NOMO-1 treated with DMSO at 0.1 percent for 48 hours (cell line): Measurements from ENCODE around the gene ABHD16B.
"Not testable (repeated sequence)": the region's sequence is repeated elsewhere in the genome, so short reads cannot be mapped to it uniquely, and the experiment has no call there.

Experiments
- DNase-seq: peaks from one replicate; lab custom pipeline; 2025; ENCODE audit not compliant: unreplicated experiment; lab: John Stamatoyannopoulos, UW

The ABHD16B gene

GRCh38 chr20:63834491-63834880 is 26.8 kb upstream of the ABHD16B start:
- DNase-seq = no peak

DNA sequence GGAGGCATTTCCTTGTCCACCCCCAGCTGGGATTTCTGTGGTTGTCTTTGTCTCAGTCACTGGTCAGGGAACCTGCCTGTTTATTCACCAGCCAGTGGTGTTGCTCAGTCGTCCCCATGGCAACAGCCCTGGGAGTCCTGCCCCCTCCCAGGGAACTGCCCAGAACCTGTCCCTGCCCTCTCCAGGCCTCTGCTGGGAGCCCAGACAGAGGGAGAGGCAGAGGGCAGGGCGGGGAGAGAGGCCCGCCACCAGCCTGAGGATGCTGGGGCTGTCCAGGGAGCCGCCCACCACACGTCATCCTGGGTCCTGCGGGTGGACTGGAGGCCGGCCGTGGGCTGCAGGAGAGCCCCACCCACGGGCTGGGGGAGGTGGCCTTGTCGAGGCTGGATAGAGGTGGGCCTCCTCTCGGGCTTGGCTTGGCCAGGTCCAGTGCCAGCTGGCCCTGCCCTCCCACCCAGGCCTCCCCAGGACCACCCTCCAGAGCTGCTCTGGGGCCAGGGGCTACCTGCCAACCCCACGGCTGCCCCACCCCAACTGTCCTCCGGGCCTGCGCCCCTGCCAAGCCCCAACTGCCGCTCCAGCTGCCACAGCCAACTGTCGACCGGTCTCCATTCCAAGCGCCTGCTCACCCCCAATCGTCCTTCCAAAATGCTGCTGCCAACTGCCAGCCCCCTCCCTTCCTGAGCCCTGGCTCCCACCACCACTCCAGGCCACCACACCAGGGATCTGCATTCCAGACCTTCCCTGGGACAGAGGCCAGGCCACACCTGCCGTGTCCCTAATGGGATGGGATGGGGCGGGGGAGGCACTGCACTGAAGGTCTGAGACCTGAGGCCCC is 26.1 kb upstream of the ABHD16B start:
- no peak for DNase-seq

DNA sequence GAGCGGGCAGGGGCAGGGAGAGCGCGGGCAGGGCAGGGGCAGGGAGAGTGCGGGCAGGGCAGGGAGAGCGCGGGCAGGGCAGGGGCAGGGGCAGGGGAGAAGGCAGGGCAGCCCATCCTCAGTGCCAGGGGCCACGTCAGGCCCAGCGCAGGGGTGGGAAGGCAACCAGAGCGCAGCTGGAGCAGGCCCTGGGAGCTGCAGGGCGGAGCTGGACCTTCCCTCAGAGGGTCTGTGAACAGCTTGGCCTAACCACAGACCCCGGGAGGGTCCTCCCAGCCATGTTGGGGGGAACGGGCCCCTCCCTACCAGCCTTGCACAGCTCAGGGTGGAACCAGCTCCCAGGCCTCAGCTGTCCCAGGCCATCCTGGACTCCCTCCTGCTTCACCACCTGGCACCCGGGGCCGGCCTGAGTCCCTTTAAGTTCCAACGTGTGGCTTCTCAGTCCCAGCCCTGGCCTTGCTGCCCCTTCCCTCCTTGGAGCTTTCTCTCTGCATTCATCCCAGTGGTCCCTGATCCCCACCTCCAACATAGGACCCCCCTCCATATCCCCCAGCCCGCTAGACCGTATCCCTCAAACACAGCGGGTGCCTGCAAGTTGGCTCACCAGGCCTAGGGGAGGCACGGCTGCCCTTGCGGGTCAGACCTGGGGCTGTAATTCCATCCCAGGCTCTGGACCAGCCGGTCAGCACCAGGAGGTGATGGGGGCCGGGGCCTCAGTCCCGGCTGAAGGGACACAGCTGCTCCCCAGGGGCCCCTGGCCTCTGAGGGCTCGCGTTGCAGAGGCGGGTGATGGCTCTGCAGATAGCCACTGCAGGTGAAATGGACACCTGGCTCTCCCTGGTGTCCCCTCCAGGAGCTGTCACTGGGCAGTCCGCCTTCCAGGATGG is 24.6 kb upstream of the ABHD16B start:
- DNase-seq = no peak

DNA sequence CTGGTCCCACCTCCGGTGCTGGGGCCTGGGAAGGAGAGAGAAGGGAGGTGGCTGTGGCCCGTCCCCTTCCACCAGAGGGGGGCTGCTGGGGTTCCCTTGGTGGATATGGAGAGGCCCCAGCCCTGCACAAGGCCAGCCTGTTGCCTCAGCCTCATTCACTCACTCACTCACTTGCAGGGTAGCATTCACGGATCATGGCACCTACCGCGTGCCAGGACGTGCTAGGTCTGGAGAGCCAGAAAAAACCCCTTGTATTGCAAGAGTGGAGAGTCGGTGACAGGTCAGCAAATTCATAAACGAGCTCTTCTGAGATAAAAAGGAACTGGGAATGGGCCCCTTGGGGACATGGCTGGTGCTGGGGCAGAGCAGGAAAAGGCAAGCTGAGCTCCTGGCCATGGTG is 23.8 kb upstream of the ABHD16B start:
- DNase-seq = no peak

- no peak for DNase-seq
Observed at GRCh38 chr20:63839620-63840019, 21.7 kb upstream of the ABHD16B start.

GRCh38 chr20:63840405-63840828 is 20.9 kb upstream of the ABHD16B start:
- DNase-seq = no peak

DNA sequence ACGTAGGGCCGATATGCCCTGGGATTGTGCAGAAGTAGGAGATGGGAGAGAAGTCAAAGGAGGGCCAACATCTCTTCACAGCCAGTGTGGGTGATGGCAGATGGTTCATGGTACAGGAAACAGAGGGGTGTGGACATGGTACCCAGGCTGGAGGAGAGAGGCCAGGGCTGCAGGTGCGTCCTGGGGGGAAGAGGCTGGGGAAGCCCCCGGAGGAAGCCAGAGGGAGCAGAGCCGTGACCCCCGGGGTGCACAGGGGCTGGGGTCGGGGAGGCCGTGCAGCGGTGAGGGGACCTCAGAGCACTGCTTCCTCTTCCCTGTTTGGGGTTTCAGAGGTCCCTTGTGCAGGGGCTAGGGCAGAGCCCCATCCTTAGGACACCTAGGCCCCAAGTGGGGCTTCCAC is 19.0 kb upstream of the ABHD16B start:
- no peak for DNase-seq

- DNase-seq = no peak
Observed at GRCh38 chr20:63843222-63843621, 18.1 kb upstream of the ABHD16B start.

DNA sequence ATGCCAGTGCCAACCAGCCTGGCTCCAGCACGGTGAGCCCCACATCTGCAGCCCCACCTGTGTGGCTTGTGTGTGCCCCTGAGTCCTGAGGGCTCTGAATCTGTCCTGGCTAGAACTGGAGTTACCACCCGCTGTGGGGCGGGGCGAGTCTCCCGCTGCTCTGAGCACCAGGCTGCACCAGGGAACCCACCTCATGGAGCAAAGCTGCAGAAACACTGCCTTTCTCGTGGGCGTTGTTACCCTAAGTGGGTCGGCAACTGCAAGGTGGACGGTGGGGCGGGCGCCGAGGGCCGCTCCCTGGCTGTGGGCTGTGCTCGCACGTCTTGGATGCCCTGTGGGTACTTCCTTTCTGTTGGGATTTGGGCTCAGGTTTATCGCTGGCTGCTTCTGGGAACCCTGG is 17.5 kb upstream of the ABHD16B start:
- no peak for DNase-seq

- DNase-seq = no peak
Observed at GRCh38 chr20:63844511-63844991, 16.7 kb upstream of the ABHD16B start.

- DNase-seq = no peak
Observed at GRCh38 chr20:63846128-63846771, 15.0 kb upstream of the ABHD16B start.

GRCh38 chr20:63846888-63847236 is 14.4 kb upstream of the ABHD16B start:
- no peak for DNase-seq

GRCh38 chr20:63847237-63848002 is 13.9 kb upstream of the ABHD16B start:
- DNase-seq = no peak

GRCh38 chr20:63848003-63848911 is 13.0 kb upstream of the ABHD16B start:
- DNase-seq = no peak

GRCh38 chr20:63850689-63851547 is 10.4 kb upstream of the ABHD16B start:
- no peak for DNase-seq

DNA sequence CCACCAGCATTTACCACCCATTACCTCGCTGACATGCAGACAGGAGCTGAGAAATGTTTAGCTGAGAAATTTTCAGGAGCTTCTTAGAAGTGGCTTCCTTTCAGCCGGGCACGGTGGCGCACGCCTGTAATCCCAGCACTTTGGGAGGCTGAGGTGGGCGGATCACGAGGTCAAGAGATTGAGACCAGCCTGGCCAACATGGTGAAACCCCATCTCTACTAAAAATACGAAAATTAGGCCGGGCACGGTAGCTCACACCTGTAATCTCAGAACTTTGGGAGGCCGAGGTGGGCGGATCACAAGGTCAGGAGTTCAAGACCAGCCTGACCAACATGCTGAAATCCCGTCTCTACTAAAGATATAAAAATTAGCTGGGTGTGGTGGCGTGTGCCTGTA is 9.8 kb upstream of the ABHD16B start:
- not testable (repeated sequence) for DNase-seq

DNA sequence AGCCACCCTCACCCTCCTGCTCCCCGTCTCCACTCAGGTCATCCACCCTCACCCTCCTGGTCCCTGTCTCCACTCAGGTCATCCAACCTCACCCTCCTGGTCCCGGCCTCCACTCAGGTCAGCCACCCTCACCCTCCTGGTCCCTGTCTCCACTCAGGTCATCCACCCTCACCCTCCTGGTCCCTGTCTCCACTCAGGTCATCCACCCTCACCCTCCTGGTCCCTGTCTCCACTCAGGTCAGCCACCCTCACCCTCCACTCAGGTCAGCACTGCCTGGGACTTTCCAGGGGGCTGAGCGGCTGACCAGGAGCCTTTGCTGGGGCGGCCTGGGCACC is 7.6 kb upstream of the ABHD16B start:
- DNase-seq = not testable (repeated sequence)

GRCh38 chr20:63854069-63854765 is 7.1 kb upstream of the ABHD16B start:
- no peak for DNase-seq
